Measurements from ENCODE around the gene PRL. TPM values are rescaled to one million over a fixed set of nuclear protein-coding genes. Genes with fewer than 3 reads are reported as not detected.

The PRL gene
- total RNA-seq, 1 donor from 2014 or later: not detected

- peaks cover 7% of the 10 kb centered on the region for H3K9me3 Mint-ChIP-seq (ENCODE audit: unreplicated experiment)
- H3K27me3 Mint-ChIP-seq (ENCODE audit: unreplicated experiment): peaks cover 3% of the 10 kb centered on the region
- DNase-seq (ENCODE audit: extremely low spot score, unreplicated experiment): no peak
- no peaks in the 10 kb centered on the region for H3K36me3 Mint-ChIP-seq (ENCODE audit: unreplicated experiment)
- H3K27ac Mint-ChIP-seq (ENCODE audit: unreplicated experiment): no peak overlapping the region
- no peak for TF ChIP-seq CTCF (IDR thresholded peaks at IDR 0.05)
- peaks cover 5% of the 10 kb centered on the region for H3K4me1 Mint-ChIP-seq (ENCODE audit: unreplicated experiment)
- H3K4me3 Mint-ChIP-seq (ENCODE audit: unreplicated experiment): no peak overlapping the region
These were observed 1.6 kb upstream of the PRL start for GRCh38 chr6:22298475-22298890.

GRCh38 chr6:22296067-22296466 is 769 bp downstream of the PRL start:
- Mint-ChIP-seq H3K27me3 (ENCODE audit: unreplicated experiment) (peaks cover 3% of the 10 kb centered on the region), H3K27ac (ENCODE audit: unreplicated experiment) (no peak overlapping the region), H3K4me1 (ENCODE audit: unreplicated experiment) (peaks cover 5% of the 10 kb centered on the region), H3K9me3 (ENCODE audit: unreplicated experiment) (no peaks in the 10 kb centered on the region), H3K4me3 (ENCODE audit: unreplicated experiment) (no peak overlapping the region), H3K36me3 (ENCODE audit: unreplicated experiment) (no peaks in the 10 kb centered on the region)
- DNase-seq (ENCODE audit: extremely low spot score, unreplicated experiment): no peak
- TF ChIP-seq CTCF (IDR thresholded peaks at IDR 0.05): no peak

- Mint-ChIP-seq H3K9me3 (ENCODE audit: unreplicated experiment) (no peaks in the 10 kb centered on the region), H3K4me1 (ENCODE audit: unreplicated experiment) (peaks cover 5% of the 10 kb centered on the region), H3K27ac (ENCODE audit: unreplicated experiment) (no peak overlapping the region), H3K27me3 (ENCODE audit: unreplicated experiment) (peaks cover 3% of the 10 kb centered on the region), H3K36me3 (ENCODE audit: unreplicated experiment) (no peaks in the 10 kb centered on the region), H3K4me3 (ENCODE audit: unreplicated experiment) (no peak overlapping the region)
- TF ChIP-seq CTCF (IDR thresholded peaks at IDR 0.05): no peak
- DNase-seq (ENCODE audit: extremely low spot score, unreplicated experiment): no peak
These were observed 1.7 kb downstream of the PRL start for GRCh38 chr6:22295145-22295544.

GRCh38 chr6:22294301-22294700 is 2.5 kb downstream of the PRL start:
- H3K27me3 Mint-ChIP-seq (ENCODE audit: unreplicated experiment): peaks cover 3% of the 10 kb centered on the region

GRCh38 chr6:22290045-22290444 is 6.8 kb downstream of the PRL start:
- H3K4me1 Mint-ChIP-seq (ENCODE audit: unreplicated experiment): no peaks in the 10 kb centered on the region
- H3K36me3 Mint-ChIP-seq (ENCODE audit: unreplicated experiment): no peaks in the 10 kb centered on the region
- no peak overlapping the region for H3K27ac Mint-ChIP-seq (ENCODE audit: unreplicated experiment)
- H3K9me3 Mint-ChIP-seq (ENCODE audit: unreplicated experiment): no peaks in the 10 kb centered on the region
- no peak for DNase-seq (ENCODE audit: extremely low spot score, unreplicated experiment)
- H3K4me3 Mint-ChIP-seq (ENCODE audit: unreplicated experiment): no peak overlapping the region
- TF ChIP-seq CTCF (IDR thresholded peaks at IDR 0.05): no peak
- H3K27me3 Mint-ChIP-seq (ENCODE audit: unreplicated experiment): peaks cover 3% of the 10 kb centered on the region

More at GRCh38 chr6:22294301-22294700, 2.5 kb downstream of the PRL start:
- Mint-ChIP-seq H3K36me3 (ENCODE audit: unreplicated experiment) (no peaks in the 10 kb centered on the region), H3K4me1 (ENCODE audit: unreplicated experiment) (peaks cover 5% of the 10 kb centered on the region), H3K4me3 (ENCODE audit: unreplicated experiment) (no peak overlapping the region), H3K27ac (ENCODE audit: unreplicated experiment) (no peak overlapping the region), H3K9me3 (ENCODE audit: unreplicated experiment) (no peaks in the 10 kb centered on the region)
- DNase-seq (ENCODE audit: extremely low spot score, unreplicated experiment): no peak
- TF ChIP-seq CTCF (IDR thresholded peaks at IDR 0.05): no peak
